Gastrocnemius medialis (tissue), 4 donors: ENCODE measurements around the gene CYP4B1. TPM values are rescaled to one million over a fixed set of nuclear protein-coding genes. Genes with fewer than 3 reads are reported as not detected.
"Not testable (repeated sequence)": the region's sequence is repeated elsewhere in the genome, so short reads cannot be mapped to it uniquely, and the experiment has no call there.

ENCODE experiments used
- ATAC-seq, 2 donors: fragments of 150-250 bp; one replicate each; pipeline ENCODE4 v1.9.1; 2016
- DNase-seq, 2 donors: peaks; one replicate each; pipeline ENCODE4 v3.0.0-alpha.2; 2019
- H3K27ac ChIP-seq, 4 donors: fragments of 200-600 bp; sonication (generic); 1 replicate in 1 of 4; 2 replicates in 3 of 4; pipeline ENCODE4 v1.5.1; 2016 to 2018; ENCODE audit warnings: mild to moderate bottlenecking in 2 of 4, moderate library complexity in 1 of 4
- H3K27me3 ChIP-seq, 3 donors: fragments of 200-600 bp; sonication (generic) in 2 of 3; 1 replicate in 1 of 3; 2 replicates in 2 of 3; pipeline versions ENCODE4 v1.5.1 to v1.6.0; 2016 to 2019; ENCODE audit warnings: mild to moderate bottlenecking in 1 of 3, moderate library complexity in 1 of 3
- H3K36me3 ChIP-seq, 2 donors: fragments of 200-600 bp; sonication (generic) in 1 of 2; one replicate each; pipeline ENCODE4 v1.5.1; 2017 to 2018
- H3K4me1 ChIP-seq, 2 donors: fragments of 200-600 bp; sonication (generic) in 1 of 2; one replicate each; pipeline ENCODE4 v1.5.1; 2016 to 2017; ENCODE audit warnings: mild to moderate bottlenecking in 2 of 2
- H3K4me3 ChIP-seq, 4 donors: fragments of 200-600 bp; sonication (generic) in 3 of 4; 1 replicate in 1 of 4; 2 replicates in 3 of 4; pipeline ENCODE4 v1.5.1; 2016 to 2019; ENCODE audit warnings: mild to moderate bottlenecking in 2 of 4
- H3K9me3 ChIP-seq, 3 donors: fragments of 200-600 bp; sonication (generic) in 2 of 3; 1 replicate in 1 of 3; 2 replicates in 2 of 3; pipeline ENCODE4 v1.5.1; 2016 to 2019
- POLR2A ChIP-seq, 2 donors: fragments of 450-650 bp; IDR thresholded peaks; one replicate each; pipeline ENCODE4 v1.6.1; 2017; ENCODE audit warnings: antibody characterized with exemption in 2 of 2, mild to moderate bottlenecking in 2 of 2, moderate library complexity in 2 of 2
- in situ Hi-C, 4 donors: fragments of 200-750 bp; cut with MboI; loops; one replicate each; pipeline versions ENCODE4 v1.15.0 to v1.8.0; 2017; ENCODE audit warnings: low sequenced_read_pairs in 4 of 4
- intact Hi-C: fragments of 100-400 bp; cut with DNase I; formaldehyde crosslinking; loops from one replicate; pipeline ENCODE4 v1.15.1; 2023; ENCODE audit warnings: low total_unique reads
- total RNA-seq, 4 donors: library from RNA; depleted of rRNA; stranded (reverse); fragments of >200 nt; gene quantifications; one replicate each; pipeline versions ENCODE4 v1.1.0 to v1.2.3, GENCODE V29; 2016
- TF ChIP-seq, protein P1 (sequence below), 5 experiments: fragments of 450-650 bp in 3 of 5; fragments of 200-600 bp in 2 of 5; sonication (generic) in 2 of 5; IDR thresholded peaks in 4 of 5; conservative IDR thresholded peaks in 1 of 5; 1 replicate in 4 of 5; 2 replicates in 1 of 5; pipeline ENCODE4 v1.5.1; 2016 to 2019; ENCODE audit warnings: antibody characterized with exemption in 5 of 5, mild to moderate bottlenecking in 3 of 5, moderate library complexity in 3 of 5

The CYP4B1 gene
- total RNA-seq, 4 donors from 2014 or later: 57.3 to 97.4 (median 70.0) TPM

DNA sequence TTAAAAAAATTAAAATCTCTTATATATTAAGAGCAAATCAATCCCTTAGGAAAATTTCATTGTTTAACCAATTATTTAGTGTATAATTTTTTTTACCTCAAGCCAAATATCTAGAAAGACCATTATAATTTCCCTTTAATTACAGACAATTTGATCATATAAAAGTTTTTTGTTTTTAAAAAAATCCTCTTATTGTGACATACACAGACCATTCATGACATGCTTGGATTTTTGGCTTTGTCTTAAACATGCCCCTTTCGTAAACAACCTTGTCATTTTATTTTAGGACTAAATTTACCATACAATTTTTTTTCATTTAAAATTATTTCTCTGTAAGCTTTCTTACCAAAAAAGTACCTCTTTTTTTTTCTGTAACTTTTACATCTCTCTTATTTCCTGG is 14.2 kb upstream of the CYP4B1 start:
- DNase-seq (no peak), ATAC-seq (no peak)
- Histone ChIP-seq H3K27me3 (no peaks in the 10 kb centered on the region), H3K36me3 (no peaks in the 10 kb centered on the region), H3K27ac (no peak overlapping the region), H3K9me3 (no peaks in the 10 kb centered on the region), H3K4me3 (no peak overlapping the region), H3K4me1 (no peaks in the 10 kb centered on the region)
- in situ Hi-C loops: no loop called here
- TF ChIP-seq POLR2A (IDR thresholded peaks at IDR 0.05): no peak
- TF ChIP-seq, protein P1, sequence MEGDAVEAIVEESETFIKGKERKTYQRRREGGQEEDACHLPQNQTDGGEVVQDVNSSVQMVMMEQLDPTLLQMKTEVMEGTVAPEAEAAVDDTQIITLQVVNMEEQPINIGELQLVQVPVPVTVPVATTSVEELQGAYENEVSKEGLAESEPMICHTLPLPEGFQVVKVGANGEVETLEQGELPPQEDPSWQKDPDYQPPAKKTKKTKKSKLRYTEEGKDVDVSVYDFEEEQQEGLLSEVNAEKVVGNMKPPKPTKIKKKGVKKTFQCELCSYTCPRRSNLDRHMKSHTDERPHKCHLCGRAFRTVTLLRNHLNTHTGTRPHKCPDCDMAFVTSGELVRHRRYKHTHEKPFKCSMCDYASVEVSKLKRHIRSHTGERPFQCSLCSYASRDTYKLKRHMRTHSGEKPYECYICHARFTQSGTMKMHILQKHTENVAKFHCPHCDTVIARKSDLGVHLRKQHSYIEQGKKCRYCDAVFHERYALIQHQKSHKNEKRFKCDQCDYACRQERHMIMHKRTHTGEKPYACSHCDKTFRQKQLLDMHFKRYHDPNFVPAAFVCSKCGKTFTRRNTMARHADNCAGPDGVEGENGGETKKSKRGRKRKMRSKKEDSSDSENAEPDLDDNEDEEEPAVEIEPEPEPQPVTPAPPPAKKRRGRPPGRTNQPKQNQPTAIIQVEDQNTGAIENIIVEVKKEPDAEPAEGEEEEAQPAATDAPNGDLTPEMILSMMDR (IDR thresholded peaks at IDR 0.05 in 4 of 5, conservative IDR thresholded peaks at IDR 0.05 in 1 of 5): no peak
- intact Hi-C loops: no loop called here

DNA sequence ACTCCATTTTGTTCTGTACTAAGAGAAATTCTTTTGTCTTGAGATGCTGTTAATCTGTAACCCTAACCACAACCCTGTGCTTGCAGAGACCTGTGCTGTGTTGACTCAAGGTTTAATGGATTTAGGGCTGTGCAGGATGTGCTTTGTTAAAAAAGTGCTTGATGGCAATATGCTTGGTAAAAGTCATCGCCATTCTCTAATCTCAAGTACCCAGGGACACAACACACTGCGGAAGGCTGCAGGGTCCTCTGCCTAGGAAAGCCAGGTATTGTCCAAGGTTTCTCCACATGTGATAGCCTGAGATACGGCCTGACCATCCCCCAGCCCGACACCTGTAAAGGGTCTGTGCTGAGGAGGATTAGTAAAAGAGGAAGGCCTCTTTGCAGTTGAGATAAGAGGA is 10.2 kb upstream of the CYP4B1 start:
- H3K4me1 ChIP-seq, H3K4me3 ChIP-seq, H3K9me3 ChIP-seq, intact Hi-C loops, DNase-seq, H3K27me3 ChIP-seq, ATAC-seq, H3K36me3 ChIP-seq, H3K27ac ChIP-seq, in situ Hi-C loops: not testable (repeated sequence)

DNA sequence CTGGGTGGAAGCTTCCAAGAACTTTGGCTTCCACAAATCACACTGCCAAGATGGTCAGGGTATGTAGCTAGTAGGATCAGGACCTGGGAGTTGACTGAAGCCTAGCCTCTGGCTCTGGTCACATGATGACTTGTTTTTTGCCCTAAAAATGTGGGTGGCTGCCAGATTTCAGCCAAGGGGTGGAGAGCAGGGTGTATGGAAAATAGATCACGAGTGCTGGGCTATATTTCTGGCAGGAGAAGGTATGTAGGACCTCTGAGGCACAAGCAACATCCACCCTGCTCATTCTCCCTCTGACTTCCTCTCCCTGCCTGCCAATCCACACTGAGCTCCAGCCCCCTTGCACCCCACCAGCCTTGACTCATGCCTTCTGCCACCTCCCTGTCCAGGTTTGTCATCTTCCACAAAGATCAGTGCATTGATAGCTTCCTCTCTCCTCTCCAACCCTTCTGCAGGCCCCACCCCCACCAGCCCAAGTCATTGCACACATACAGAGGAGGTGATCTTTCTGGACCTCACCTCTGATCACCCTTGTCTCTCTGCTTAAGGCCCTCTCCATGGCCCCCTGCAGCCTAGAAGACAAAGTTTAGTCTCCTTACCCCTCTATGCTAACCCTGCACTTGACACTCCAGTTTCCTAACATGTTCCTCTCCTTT is 8.3 kb upstream of the CYP4B1 start:
- Histone ChIP-seq H3K9me3 (no peaks in the 10 kb centered on the region), H3K36me3 (no peaks in the 10 kb centered on the region), H3K4me3 (no peak overlapping the region), H3K4me1 (no peaks in the 10 kb centered on the region), H3K27ac (no peak overlapping the region), H3K27me3 (no peaks in the 10 kb centered on the region)
- ATAC-seq: no peak
- intact Hi-C loops: no loop called here
- in situ Hi-C loops: no loop called here
- no peak for DNase-seq
- no peak for TF ChIP-seq POLR2A (IDR thresholded peaks at IDR 0.05)
- TF ChIP-seq, protein P1 (IDR thresholded peaks at IDR 0.05 in 4 of 5, conservative IDR thresholded peaks at IDR 0.05 in 1 of 5): no peak

DNA sequence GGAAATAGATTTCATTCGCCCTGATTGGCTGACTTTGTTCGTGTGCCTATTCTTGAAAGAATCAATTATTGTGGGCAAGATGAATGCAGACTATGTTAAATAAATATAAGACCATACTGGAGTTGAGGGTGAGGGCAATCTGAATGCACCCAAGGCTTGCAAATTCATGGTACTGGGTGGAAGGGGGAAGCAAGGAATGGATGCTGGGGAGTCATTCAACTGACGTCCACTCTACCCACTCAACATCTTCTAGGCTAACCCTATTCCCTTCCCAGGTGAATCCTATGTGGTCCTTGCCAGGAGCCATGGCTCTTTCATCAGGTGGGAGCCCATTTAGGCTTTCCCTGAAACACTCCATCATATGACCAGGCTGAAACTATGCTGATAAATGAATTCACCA is 5.7 kb upstream of the CYP4B1 start:
- no peak for ATAC-seq
- DNase-seq: no peak
- no peaks in the 10 kb centered on the region for H3K27me3 ChIP-seq
- H3K4me1 ChIP-seq: no peaks in the 10 kb centered on the region
- in situ Hi-C loops (no loop called here), intact Hi-C loops (no loop called here)
- no peaks in the 10 kb centered on the region for H3K36me3 ChIP-seq
- no peak overlapping the region for H3K4me3 ChIP-seq
- TF ChIP-seq, protein P1 (IDR thresholded peaks at IDR 0.05 in 4 of 5, conservative IDR thresholded peaks at IDR 0.05 in 1 of 5): no peak
- TF ChIP-seq POLR2A (IDR thresholded peaks at IDR 0.05): no peak
- H3K27ac ChIP-seq: no peak overlapping the region
- no peaks in the 10 kb centered on the region for H3K9me3 ChIP-seq

DNA sequence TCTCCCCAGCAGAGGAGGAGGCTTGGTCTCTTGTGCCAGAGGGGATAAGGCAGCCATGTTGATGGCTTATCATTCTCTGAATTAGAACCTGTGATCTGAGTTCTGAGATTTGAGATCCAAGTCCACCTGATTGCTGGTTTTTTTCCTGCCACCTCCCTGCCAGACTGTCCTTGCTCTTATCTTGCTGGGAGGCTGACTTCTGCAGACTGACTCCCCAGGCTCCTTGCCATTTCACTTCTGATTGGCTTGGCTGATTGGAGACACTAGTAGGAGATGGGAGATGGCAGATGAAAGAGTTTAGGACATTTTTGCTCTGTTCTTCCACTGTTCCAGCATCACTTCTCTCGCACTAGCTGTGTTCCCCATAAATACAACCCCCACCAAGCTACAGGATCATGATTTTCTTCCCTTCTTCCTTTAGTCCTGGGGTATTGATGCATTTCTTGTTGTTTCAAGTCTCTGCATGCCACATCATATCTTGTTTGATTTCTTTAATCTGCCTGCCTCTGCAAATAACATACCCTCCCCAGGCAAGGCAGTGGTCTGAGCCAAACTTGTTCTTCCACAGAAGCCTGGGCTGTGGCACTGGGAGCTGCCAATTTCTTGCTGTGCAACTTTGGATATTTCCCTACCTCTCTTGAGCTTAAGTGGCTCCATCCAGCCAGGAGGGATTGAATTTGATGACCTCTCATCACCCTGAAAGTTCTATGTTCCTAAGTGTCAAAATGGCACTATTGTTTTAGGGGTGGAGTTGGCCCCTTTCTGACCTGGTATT is 963 bp upstream of the CYP4B1 start:
- in situ Hi-C loops: no loop called here
- H3K27ac ChIP-seq: peak overlapping the region; percentile 52 to 86 (median 70)
- ATAC-seq: no peak

More for the DNA sequence above, 963 bp upstream of the CYP4B1 start:
- H3K4me1 ChIP-seq: no peaks in the 10 kb centered on the region
- DNase-seq: no peak
- H3K4me3 ChIP-seq: no peak overlapping the region
- no peaks in the 10 kb centered on the region for H3K9me3 ChIP-seq
- TF ChIP-seq, protein P1 (IDR thresholded peaks at IDR 0.05 in 4 of 5, conservative IDR thresholded peaks at IDR 0.05 in 1 of 5): no peak
- TF ChIP-seq POLR2A (IDR thresholded peaks at IDR 0.05): no peak
- H3K36me3 ChIP-seq: no peaks in the 10 kb centered on the region
- no peaks in the 10 kb centered on the region for H3K27me3 ChIP-seq
- intact Hi-C loops: no loop called here
